GM23338 (cell line): ENCODE data around the gene EXO1.

ENCODE experiments used
- CTCF ChIP-seq, 2 experiments: fragments of 200-600 bp in 1 of 2; sonication (generic) in 1 of 2; conservative IDR thresholded peaks; 2 replicates each; pipeline versions ENCODE4 v1.5.1 to v1.6.1; 2016 to 2017; ENCODE audit warnings: antibody characterized with exemption in 2 of 2, low read depth in 2 of 2, mild to moderate bottlenecking in 2 of 2, moderate library complexity in 1 of 2
- POLR2AphosphoS5 ChIP-seq: IDR thresholded peaks from 2 replicates; pipeline ENCODE4 v1.6.1; 2016; ENCODE audit warnings: antibody characterized with exemption, low read depth

GRCh38 chr1:241924080-241924808, 76.2 kb downstream of the EXO1 start:
- TF ChIP-seq CTCF (conservative IDR thresholded peaks at IDR 0.05; ENCODE audit: low read depth in 2 of 2) (no peak), POLR2AphosphoS5 (no peak)
